ENCODE results near the gene NKAIN4. TPM values are rescaled to one million over a fixed set of nuclear protein-coding genes. Genes with fewer than 3 reads are reported as not detected.

The NKAIN4 gene
- total RNA-seq, 2 experiments from 2014 or later = not detected

- CTCF ChIA-PET = interaction anchor here (0.7 kb wide), 1 partner anchor 14 kb away, joined by 4 read pairs; no protein-coding TSS in a partner anchor
Measured at GRCh38 chr20:63238031-63238430, 16.2 kb downstream of the NKAIN4 start.

GRCh38 chr20:63236116-63236837, 18.0 kb downstream of the NKAIN4 start:
- Mint-ChIP-seq H3K27me3 (ENCODE audit: low read depth) (peaks cover 10% of the 10 kb centered on the region), H3K4me1 (ENCODE audit: low read depth) (peaks cover 5% of the 10 kb centered on the region), H3K36me3 (ENCODE audit: low read depth) (no peaks in the 10 kb centered on the region), H3K27ac (no peak overlapping the region), H3K9me3 (ENCODE audit: insufficient read depth) (no peaks in the 10 kb centered on the region), H3K4me3 (no peak overlapping the region)
- ChIA-PET POLR2A (no interaction called here), CTCF (interaction anchor here (1.7 kb wide), 1 partner anchor 12 kb away, joined by 4 read pairs; no protein-coding TSS in a partner anchor)
- DNase-seq = no peak
- no peak for ATAC-seq

More at GRCh38 chr20:63238031-63238430, 16.2 kb downstream of the NKAIN4 start:
- no peak for ATAC-seq
- POLR2A ChIA-PET = no interaction called here
- peaks cover 5% of the 10 kb centered on the region for H3K4me1 Mint-ChIP-seq (ENCODE audit: low read depth)
- no peak overlapping the region for H3K4me3 Mint-ChIP-seq
- H3K9me3 Mint-ChIP-seq (ENCODE audit: insufficient read depth) = no peaks in the 10 kb centered on the region
- H3K27ac Mint-ChIP-seq = no peak overlapping the region
- H3K36me3 Mint-ChIP-seq (ENCODE audit: low read depth) = no peaks in the 10 kb centered on the region
- no peaks in the 10 kb centered on the region for H3K27me3 Mint-ChIP-seq (ENCODE audit: low read depth)
- no peak for DNase-seq

GRCh38 chr20:63235399-63235983, 18.8 kb downstream of the NKAIN4 start, which contains the start of gene BIRC7:
TSS of gene BIRC7 (plus strand) at chr20:63235905. CDS start at chr20:63236097, 192 bp downstream.
- ChIA-PET POLR2A (no interaction called here), CTCF (interaction anchor here (4.1 kb wide), 1 partner anchor 12 kb away, joined by 61 read pairs; no protein-coding TSS in a partner anchor)
- ATAC-seq = peak; percentile 26
- H3K9me3 Mint-ChIP-seq (ENCODE audit: insufficient read depth) = no peaks in the 10 kb centered on the region
- peaks cover 17% of the 10 kb centered on the region for H3K27me3 Mint-ChIP-seq (ENCODE audit: low read depth)
- no peak within 1 kb of the TSS for H3K4me3 Mint-ChIP-seq
- peak; percentile 52 for DNase-seq
- peaks cover 5% of the 10 kb centered on the region for H3K4me1 Mint-ChIP-seq (ENCODE audit: low read depth)
- peak within 1 kb of the TSS; percentile 10 for H3K27ac Mint-ChIP-seq
- H3K36me3 Mint-ChIP-seq (ENCODE audit: low read depth) = no peaks in the 10 kb centered on the region

GRCh38 chr20:63234693-63235398, 19.4 kb downstream of the NKAIN4 start:
- DNase-seq (peak; percentile 43), ATAC-seq (peak; percentile 56)
- Mint-ChIP-seq H3K9me3 (ENCODE audit: insufficient read depth) (no peaks in the 10 kb centered on the region), H3K27me3 (ENCODE audit: low read depth) (peaks cover 24% of the 10 kb centered on the region), H3K36me3 (ENCODE audit: low read depth) (no peaks in the 10 kb centered on the region), H3K4me3 (no peak overlapping the region), H3K27ac (no peak overlapping the region), H3K4me1 (ENCODE audit: low read depth) (peaks cover 5% of the 10 kb centered on the region)
- ChIA-PET POLR2A (no interaction called here), CTCF (interaction anchor here (4.1 kb wide), 1 partner anchor 11 kb away, joined by 61 read pairs; no protein-coding TSS in a partner anchor)

- no peak overlapping the region for H3K4me3 Mint-ChIP-seq
- ChIA-PET CTCF (interaction anchor here (4.1 kb wide), 1 partner anchor 10 kb away, joined by 61 read pairs; no protein-coding TSS in a partner anchor), POLR2A (no interaction called here)
- peaks cover 33% of the 10 kb centered on the region for H3K27me3 Mint-ChIP-seq (ENCODE audit: low read depth)
- no peak for ATAC-seq
- H3K9me3 Mint-ChIP-seq (ENCODE audit: insufficient read depth) = no peaks in the 10 kb centered on the region
- no peak overlapping the region for H3K27ac Mint-ChIP-seq
- no peak for DNase-seq
- peaks cover 5% of the 10 kb centered on the region for H3K4me1 Mint-ChIP-seq (ENCODE audit: low read depth)
- H3K36me3 Mint-ChIP-seq (ENCODE audit: low read depth) = no peaks in the 10 kb centered on the region
Measured at GRCh38 chr20:63233924-63234323, 20.3 kb downstream of the NKAIN4 start.

GRCh38 chr20:63233061-63233344, 21.3 kb downstream of the NKAIN4 start:
- DNase-seq (no peak), ATAC-seq (no peak)
- ChIA-PET POLR2A (no interaction called here), CTCF (interaction anchor here (1.3 to 4.1 kb wide), 2 partner anchors 9 to 12 kb away, joined by 3 to 61 read pairs; no protein-coding TSS in a partner anchor)
- Mint-ChIP-seq H3K4me3 (no peak overlapping the region), H3K27me3 (ENCODE audit: low read depth) (peaks cover 33% of the 10 kb centered on the region), H3K27ac (no peak overlapping the region), H3K36me3 (ENCODE audit: low read depth) (no peaks in the 10 kb centered on the region), H3K4me1 (ENCODE audit: low read depth) (peaks cover 5% of the 10 kb centered on the region), H3K9me3 (ENCODE audit: insufficient read depth) (no peaks in the 10 kb centered on the region)

GRCh38 chr20:63232235-63233060, 21.8 kb downstream of the NKAIN4 start:
- DNase-seq (no peak), ATAC-seq (no peak)
- ChIA-PET POLR2A (no interaction called here), CTCF (interaction anchor here (1.3 to 4.1 kb wide), 2 partner anchors 9 to 12 kb away, joined by 3 to 61 read pairs; no protein-coding TSS in a partner anchor)
- no peak overlapping the region for H3K4me3 Mint-ChIP-seq
- peaks cover 5% of the 10 kb centered on the region for H3K4me1 Mint-ChIP-seq (ENCODE audit: low read depth)
- no peak overlapping the region for H3K27ac Mint-ChIP-seq
- no peaks in the 10 kb centered on the region for H3K9me3 Mint-ChIP-seq (ENCODE audit: insufficient read depth)
- peaks cover 33% of the 10 kb centered on the region for H3K27me3 Mint-ChIP-seq (ENCODE audit: low read depth)
- H3K36me3 Mint-ChIP-seq (ENCODE audit: low read depth) = no peaks in the 10 kb centered on the region

GRCh38 chr20:63230800-63231268, 23.4 kb downstream of the NKAIN4 start:
- Mint-ChIP-seq H3K36me3 (ENCODE audit: low read depth) (no peaks in the 10 kb centered on the region), H3K27ac (no peak overlapping the region), H3K27me3 (ENCODE audit: low read depth) (peaks cover 33% of the 10 kb centered on the region), H3K4me3 (no peak overlapping the region), H3K9me3 (ENCODE audit: insufficient read depth) (no peaks in the 10 kb centered on the region), H3K4me1 (ENCODE audit: low read depth) (peaks cover 5% of the 10 kb centered on the region)
- CTCF ChIA-PET = interaction anchor here (1.1 kb wide), 1 partner anchor 16 kb away, joined by 3 read pairs; no protein-coding TSS in a partner anchor
- POLR2A ChIA-PET = no interaction called here
- ATAC-seq (no peak), DNase-seq (no peak)

- ChIA-PET POLR2A (no interaction called here), CTCF (no interaction called here)
- DNase-seq (no peak), ATAC-seq (no peak)
- peaks cover 33% of the 10 kb centered on the region for H3K27me3 Mint-ChIP-seq (ENCODE audit: low read depth)
- H3K4me1 Mint-ChIP-seq (ENCODE audit: low read depth) = no peaks in the 10 kb centered on the region
- no peak overlapping the region for H3K27ac Mint-ChIP-seq
- H3K9me3 Mint-ChIP-seq (ENCODE audit: insufficient read depth) = no peaks in the 10 kb centered on the region
- no peaks in the 10 kb centered on the region for H3K36me3 Mint-ChIP-seq (ENCODE audit: low read depth)
- no peak overlapping the region for H3K4me3 Mint-ChIP-seq
Measured at GRCh38 chr20:63228806-63229205, 25.5 kb downstream of the NKAIN4 start.

- H3K27me3 Mint-ChIP-seq (ENCODE audit: low read depth) = peaks cover 33% of the 10 kb centered on the region
- no peak overlapping the region for H3K27ac Mint-ChIP-seq
Measured at GRCh38 chr20:63227260-63227659, 27.0 kb downstream of the NKAIN4 start.

More at GRCh38 chr20:63227260-63227659, 27.0 kb downstream of the NKAIN4 start:
- ATAC-seq (no peak), DNase-seq (no peak)
- no peak overlapping the region for H3K4me3 Mint-ChIP-seq
- no peaks in the 10 kb centered on the region for H3K4me1 Mint-ChIP-seq (ENCODE audit: low read depth)
- ChIA-PET POLR2A (no interaction called here), CTCF (no interaction called here)
- no peaks in the 10 kb centered on the region for H3K36me3 Mint-ChIP-seq (ENCODE audit: low read depth)
- H3K9me3 Mint-ChIP-seq (ENCODE audit: insufficient read depth) = no peaks in the 10 kb centered on the region
